HG03060 (cell line): ENCODE measurements around the gene MALSU1.
"Not testable (repeated sequence)": the region's sequence is repeated elsewhere in the genome, so short reads cannot be mapped to it uniquely, and the experiment has no call there.

Experiments used
- ATAC-seq: cut with Tn5 transposase; IDR thresholded peaks from one replicate; pipeline ENCODE4 v1.9.1; 2021; ENCODE audit warnings: low read depth, moderate number of reproducible peaks; ENCODE audit not compliant: unreplicated experiment

MALSU1 gene

GRCh38 chr7:23285657-23286646 is 13.2 kb upstream of the MALSU1 start:
- ATAC-seq = no peak

- no peak for ATAC-seq
These were observed 11.5 kb upstream of the MALSU1 start for GRCh38 chr7:23287612-23288011.

- no peak for ATAC-seq
These were observed 8.1 kb upstream of the MALSU1 start for GRCh38 chr7:23290993-23291392.

- no peak for ATAC-seq
These were observed 7.1 kb upstream of the MALSU1 start for GRCh38 chr7:23291957-23292560.

GRCh38 chr7:23292623-23293022 is 6.5 kb upstream of the MALSU1 start:
- no peak for ATAC-seq

- no peak for ATAC-seq
These were observed 5.6 kb upstream of the MALSU1 start for GRCh38 chr7:23293500-23294073.

- ATAC-seq = no peak
These were observed 4.4 kb upstream of the MALSU1 start for GRCh38 chr7:23294549-23295400.

GRCh38 chr7:23295401-23295697 is 3.8 kb upstream of the MALSU1 start:
- no peak for ATAC-seq

GRCh38 chr7:23298141-23298881 is 828 bp upstream of the MALSU1 start:
- no peak for ATAC-seq

GRCh38 chr7:23299770-23300300 is 696 bp downstream of the MALSU1 start:
- ATAC-seq = no peak

- no peak for ATAC-seq
These were observed 7.9 kb downstream of the MALSU1 start for GRCh38 chr7:23306936-23307521.

GRCh38 chr7:23308754-23309153 is 9.6 kb downstream of the MALSU1 start:
- ATAC-seq = no peak

GRCh38 chr7:23312141-23312540 is 13.0 kb downstream of the MALSU1 start:
- not testable (repeated sequence) for ATAC-seq

- no peak for ATAC-seq
These were observed 16.2 kb downstream of the MALSU1 start for GRCh38 chr7:23315366-23315765.

- ATAC-seq = no peak
These were observed 32.0 kb downstream of the MALSU1 start for GRCh38 chr7:23331132-23331531.

- ATAC-seq = no peak
These were observed 33.1 kb downstream of the MALSU1 start for GRCh38 chr7:23332193-23332592.

GRCh38 chr7:23332910-23333612 is 33.9 kb downstream of the MALSU1 start:
- ATAC-seq = no peak

- ATAC-seq = no peak
These were observed 34.6 kb downstream of the MALSU1 start for GRCh38 chr7:23333671-23334246.
